EH (cell line): Measurements from ENCODE around the gene SP2.
"Not testable (repeated sequence)": the region's sequence is repeated elsewhere in the genome, so short reads cannot be mapped to it uniquely, and the experiment has no call there.

Experiments used
- DNase-seq: peaks from one replicate; pipeline ENCODE4 v3.0.0-alpha.2; 2015; ENCODE audit warnings: low read depth

The SP2 gene

GRCh38 chr17:47924785-47925677 is 29.0 kb downstream of the SP2 start:
- DNase-seq: no peak

GRCh38 chr17:47925678-47925988 is 29.6 kb downstream of the SP2 start:
- DNase-seq: no peak

DNA sequence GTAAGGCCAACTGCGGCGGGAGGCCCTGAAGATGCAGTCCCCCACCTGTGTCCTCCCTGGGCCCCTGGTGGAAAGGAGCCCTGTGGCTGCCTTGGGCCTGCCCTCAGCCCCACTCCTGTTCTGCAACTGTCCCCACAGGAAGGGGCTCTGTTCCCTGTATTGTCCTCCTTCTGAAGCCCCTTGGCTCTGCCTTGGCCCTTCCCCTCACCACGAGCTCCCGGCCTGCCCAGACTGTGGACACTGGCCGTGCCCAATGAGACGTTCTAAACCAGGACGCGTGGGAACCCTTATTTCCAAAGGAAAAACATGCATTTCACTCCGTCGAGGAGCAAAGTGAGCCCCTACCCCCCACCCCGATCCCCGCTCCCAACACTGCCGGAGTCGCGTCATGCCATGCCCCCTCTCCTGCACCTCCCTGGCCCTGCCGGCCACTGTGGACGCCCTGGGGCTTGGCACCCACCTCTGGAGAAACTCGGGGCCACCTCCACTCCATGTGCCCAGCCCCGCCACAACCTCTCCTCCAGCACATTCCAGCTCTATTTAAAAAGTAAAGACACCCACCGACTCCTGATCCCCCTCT is 31.9 kb downstream of the SP2 start:
- DNase-seq: no peak

GRCh38 chr17:47928415-47928814 is 32.4 kb downstream of the SP2 start:
- DNase-seq: no peak

DNA sequence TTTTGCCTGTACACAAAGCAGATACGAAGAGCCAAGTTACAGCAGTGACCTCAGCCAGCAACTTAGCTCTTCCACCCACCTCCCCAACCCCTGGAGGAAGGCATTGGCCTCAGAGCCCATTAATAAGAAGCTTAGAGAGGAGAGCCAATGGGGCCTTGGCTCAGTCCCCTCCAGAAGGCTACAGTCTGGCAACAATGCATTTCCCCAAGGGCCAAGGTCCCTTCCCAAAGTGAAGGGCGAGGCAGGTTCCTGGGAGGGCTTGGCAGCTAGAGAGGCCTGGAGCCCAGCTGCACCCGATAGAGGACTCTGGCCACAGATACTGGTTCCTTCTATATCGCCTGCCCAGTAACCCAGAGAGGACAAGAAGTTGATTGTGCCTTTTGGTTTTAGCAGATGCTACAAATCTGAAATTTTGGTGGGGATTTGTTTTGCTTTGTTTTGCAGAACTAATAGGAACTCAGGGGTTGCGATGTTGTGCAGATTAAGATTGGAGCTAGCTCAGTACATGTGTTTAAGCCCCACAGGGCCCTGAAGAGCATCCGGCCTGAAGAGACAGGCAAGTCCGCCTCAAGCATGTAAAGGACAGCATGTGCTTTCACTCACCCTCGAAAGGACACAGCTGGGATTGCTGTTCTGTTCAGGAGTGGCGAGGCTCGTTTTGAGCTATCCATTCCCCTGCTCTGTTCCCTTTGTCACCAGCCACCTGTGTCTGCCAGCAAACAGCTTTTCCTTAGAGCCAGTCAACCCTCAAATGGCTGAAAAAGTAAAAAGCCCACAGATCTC is 33.4 kb downstream of the SP2 start:
- no peak for DNase-seq

DNA sequence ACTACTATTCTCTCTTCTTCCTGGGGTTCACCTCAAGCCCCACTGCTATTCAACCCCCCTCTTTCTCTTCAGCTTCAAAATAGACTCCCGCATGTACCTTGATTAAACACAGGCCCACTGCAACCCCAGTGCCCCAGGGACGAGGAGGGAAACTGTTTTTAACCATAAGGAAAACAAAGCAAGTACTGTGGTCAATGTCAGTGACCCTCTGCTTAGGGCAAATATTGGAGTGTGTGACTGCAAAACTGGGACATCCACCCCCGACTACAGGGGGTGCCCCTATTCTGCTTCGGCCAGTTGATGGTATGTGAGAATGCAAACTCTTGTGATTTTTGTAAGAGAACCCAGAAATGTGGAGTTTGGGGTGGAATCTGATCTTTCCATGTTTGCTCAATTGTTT is 35.8 kb downstream of the SP2 start:
- DNase-seq: no peak

DNA sequence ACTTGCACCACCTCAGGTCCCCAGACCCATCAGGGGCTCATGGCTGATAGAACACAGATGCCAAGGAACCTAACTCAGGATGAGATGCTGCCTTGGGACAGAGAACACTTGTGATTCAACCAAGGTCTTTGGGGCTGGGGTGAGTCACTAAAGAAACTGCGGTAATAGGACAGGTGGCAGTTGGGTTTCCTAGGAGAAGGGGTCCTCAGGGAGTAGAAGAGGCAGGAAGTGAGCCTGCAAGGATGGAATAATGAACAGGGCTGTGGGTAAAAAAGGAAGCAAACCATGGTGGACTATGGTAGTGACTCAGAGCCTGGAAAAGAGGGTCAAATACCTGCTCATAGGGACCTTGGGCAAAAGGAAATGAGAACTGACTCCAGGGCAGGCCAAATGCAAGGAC is 38.8 kb downstream of the SP2 start:
- DNase-seq: peak; percentile 10

- DNase-seq: not testable (repeated sequence)
Measured at GRCh38 chr17:47935468-47935867, 39.4 kb downstream of the SP2 start.

DNA sequence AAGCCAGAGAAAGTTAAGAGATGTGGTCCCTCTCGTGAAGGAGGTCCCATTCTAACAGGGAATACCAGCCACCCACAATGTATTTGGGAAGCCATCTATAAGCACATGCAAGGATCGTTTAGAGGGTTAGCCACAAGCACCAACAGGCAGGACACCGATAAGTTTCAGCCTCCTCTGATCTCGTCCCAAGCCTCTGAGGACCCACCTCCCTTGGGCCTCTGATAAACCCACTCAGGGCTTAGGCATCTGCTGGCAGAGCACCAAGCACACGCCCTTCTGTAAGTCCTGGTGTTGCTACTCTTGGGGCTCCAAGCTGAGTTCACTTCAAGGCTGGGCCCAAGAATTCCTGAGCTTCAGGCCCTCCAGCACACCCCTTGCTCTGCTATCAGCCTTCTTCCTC is 39.9 kb downstream of the SP2 start:
- DNase-seq: peak; percentile 86

DNA sequence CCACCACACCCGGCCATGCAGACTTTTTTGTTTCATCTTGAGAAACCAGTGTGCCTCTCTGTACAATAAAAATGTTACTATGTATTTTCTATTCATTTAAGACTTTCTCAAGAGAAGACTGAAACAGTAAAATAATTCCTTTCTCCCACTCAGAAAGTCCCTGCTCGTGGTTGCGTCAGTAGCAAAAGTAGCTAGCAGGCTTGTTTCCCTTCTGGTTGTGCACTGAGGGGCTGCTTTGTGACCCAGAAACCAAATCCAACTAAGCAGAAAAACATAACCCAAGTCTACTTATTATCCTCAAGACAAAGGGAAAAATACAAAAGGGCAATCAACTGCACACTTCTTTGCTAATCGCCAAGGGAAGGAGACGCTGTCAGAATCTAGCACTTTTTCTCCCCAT is 41.9 kb downstream of the SP2 start:
- no peak for DNase-seq

GRCh38 chr17:47941246-47942095 is 45.4 kb downstream of the SP2 start, which contains the start of gene PNPO:
TSS of gene PNPO (plus strand) at chr17:47941571. CDS start at chr17:47941676, 105 bp downstream.
- peak; percentile 99 for DNase-seq

DNA sequence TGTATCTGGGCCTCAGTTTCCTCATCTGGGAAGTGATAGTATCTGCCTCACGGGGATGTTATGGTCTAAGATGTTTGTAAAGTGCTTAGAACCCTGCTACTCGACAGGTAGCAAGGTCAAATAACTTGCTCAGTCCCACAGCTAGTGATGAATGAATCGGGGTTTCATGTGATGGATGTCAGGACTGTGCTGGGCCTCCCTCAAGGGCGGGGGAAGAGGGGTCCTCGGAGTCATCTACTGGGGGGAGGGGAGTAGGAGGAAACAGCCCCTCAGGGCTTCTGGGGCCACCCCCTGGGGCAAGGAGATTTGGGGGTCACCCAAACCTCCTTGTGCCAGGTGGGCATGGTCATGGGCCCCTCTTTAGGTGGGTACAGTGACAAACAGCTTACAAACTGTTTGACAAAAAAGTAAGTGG is 46.1 kb downstream of the SP2 start:
- no peak for DNase-seq

GRCh38 chr17:47942568-47942967 is 46.5 kb downstream of the SP2 start:
- DNase-seq: no peak

DNA sequence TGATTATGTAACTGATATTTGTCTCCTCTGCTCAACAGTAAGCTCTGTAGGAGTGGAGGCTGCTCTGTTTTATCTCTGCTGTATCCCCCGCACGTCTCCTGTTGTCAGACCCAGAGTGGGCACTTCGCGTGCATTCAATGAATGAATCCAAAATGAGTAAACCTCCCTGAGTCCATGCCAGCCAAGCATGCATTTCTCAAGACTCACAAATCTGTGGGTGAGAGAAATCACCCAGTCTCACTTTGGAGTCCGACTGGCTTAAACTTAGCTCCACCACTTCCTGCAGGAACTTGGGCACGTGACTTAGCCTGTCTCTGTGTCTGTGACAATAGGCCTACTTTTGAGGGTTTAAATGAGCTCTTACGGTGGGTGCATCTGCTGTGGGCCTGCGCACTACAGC is 49.0 kb downstream of the SP2 start:
- DNase-seq: no peak

DNA sequence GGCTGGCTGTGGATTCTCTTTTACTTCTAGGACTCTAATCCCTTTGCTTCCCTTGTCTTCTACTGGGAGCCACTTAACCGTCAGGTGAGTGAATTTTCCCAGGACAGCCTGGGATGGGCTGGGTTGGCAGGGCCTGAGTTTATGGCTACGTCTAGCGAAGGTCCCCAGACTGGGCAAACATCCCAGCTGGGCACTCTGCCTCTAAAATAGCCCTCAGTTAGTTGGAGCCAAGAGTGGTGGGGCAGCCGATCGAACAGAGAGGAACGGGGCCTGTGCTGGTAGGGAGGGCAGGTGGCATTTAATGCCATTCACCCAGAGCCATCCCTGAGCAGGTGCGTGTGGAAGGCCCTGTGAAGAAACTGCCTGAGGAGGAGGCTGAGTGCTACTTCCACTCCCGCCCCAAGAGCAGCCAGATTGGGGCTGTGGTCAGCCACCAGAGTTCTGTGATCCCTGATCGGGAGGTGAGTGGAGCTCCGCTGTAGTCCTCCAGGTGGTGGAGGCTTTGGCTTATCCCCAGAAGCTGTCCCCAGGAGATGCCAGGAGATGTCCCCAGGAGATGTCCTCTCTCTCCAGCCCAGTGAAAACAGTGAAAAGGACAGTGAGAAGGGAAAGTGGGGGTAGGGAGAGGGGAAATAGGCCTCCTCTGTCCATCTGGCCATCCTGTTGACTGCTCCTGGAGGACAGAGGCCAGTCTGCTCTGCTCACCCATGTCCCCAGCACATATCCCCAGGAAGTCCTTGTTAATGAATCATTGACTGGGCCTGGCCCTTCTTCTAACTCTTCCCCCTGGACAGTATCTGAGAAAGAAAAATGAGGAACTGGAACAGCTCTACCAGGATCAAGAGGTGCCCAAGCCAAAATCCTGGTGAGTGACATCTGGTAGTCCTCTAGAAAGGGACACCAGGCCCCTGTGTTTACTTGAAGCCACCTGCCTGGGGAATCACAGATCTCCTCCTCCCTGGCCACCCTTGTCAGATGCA is 49.8 kb downstream of the SP2 start:
- DNase-seq: no peak

GRCh38 chr17:47946516-47946915 is 50.5 kb downstream of the SP2 start:
- DNase-seq: no peak

GRCh38 chr17:47946929-47947397 is 50.9 kb downstream of the SP2 start:
- peak; percentile 82 for DNase-seq

GRCh38 chr17:47948706-47949196 is 52.7 kb downstream of the SP2 start:
- DNase-seq: no peak

GRCh38 chr17:47949197-47949759 is 53.2 kb downstream of the SP2 start:
- peak; percentile 83 for DNase-seq

GRCh38 chr17:47949946-47950345 is 53.9 kb downstream of the SP2 start:
- DNase-seq: no peak
